Measurements from ENCODE around the gene TTLL10. TPM values are rescaled to one million over a fixed set of nuclear protein-coding genes. Genes with fewer than 3 reads are reported as not detected.
"Not testable (repeated sequence)": the region's sequence is repeated elsewhere in the genome, so short reads cannot be mapped to it uniquely, and the experiment has no call there.

Gene TTLL10
- total and polyA plus RNA-seq, 2 experiments from 2014 or later, result 0.45 TPM; not detected in 1

GRCh38 chr1:1153215-1153614 is 20.5 kb upstream of the TTLL10 start:
- not testable (repeated sequence) for H3K4me3 ChIP-seq; H3F3A ChIP-seq (replicated peaks; ENCODE audit: low read depth); H4K20me1 ChIP-seq (replicated peaks; ENCODE audit: insufficient read depth); H3K27ac Mint-ChIP-seq; H3K4me3 Mint-ChIP-seq; H3K9me2 ChIP-seq (ENCODE audit: insufficient read depth); DNase-seq (ENCODE audit: low spot score); H3K27ac ChIP-seq (ENCODE audit: low read depth); H3K4me1 ChIP-seq (ENCODE audit: insufficient read depth); H2AFZ ChIP-seq; ATAC-seq; H3K27me3 ChIP-seq (ENCODE audit: insufficient read depth); H3K4me1 Mint-ChIP-seq; H3K79me2 ChIP-seq (replicated peaks; ENCODE audit: insufficient read depth); H3K4me2 ChIP-seq; H3K36me3 ChIP-seq (ENCODE audit: insufficient read depth)
- Mint-ChIP-seq H3K9me3 (peaks cover 35% of the 10 kb centered on the region), H3K36me3 (ENCODE audit: low read depth) (peaks cover 23% of the 10 kb centered on the region), H3K27me3 (ENCODE audit: insufficient read depth, low read depth, poor library complexity) (peaks cover 18% of the 10 kb centered on the region)

- DNase-seq (ENCODE audit: low spot score), result no peak
- Mint-ChIP-seq H3K27ac (no peak overlapping the region), H3K27me3 (ENCODE audit: insufficient read depth, low read depth, poor library complexity) (peaks cover 20% of the 10 kb centered on the region), H3K4me1 (no peaks in the 10 kb centered on the region; the same call in 1 of the 3 replicates), H3K36me3 (ENCODE audit: low read depth) (peaks cover 23% of the 10 kb centered on the region), H3K4me3 (no peak overlapping the region), H3K9me3 (peaks cover 35% of the 10 kb centered on the region)
- 0 out of 2 replicates have a peak, but pooled peaks cover 8% of the 10 kb centered on the region for H3F3A ChIP-seq (replicated peaks; ENCODE audit: low read depth)
- H2AFZ ChIP-seq, result no peak overlapping the region
- ATAC-seq, result no peak
- H3K4me1 ChIP-seq (ENCODE audit: insufficient read depth), result no peaks in the 10 kb centered on the region; the same call in 1 of the 2 replicates
- H3K4me2 ChIP-seq, result no peak overlapping the region
- no peaks in the 10 kb centered on the region for H3K36me3 ChIP-seq (ENCODE audit: insufficient read depth)
- H3K27me3 ChIP-seq (ENCODE audit: insufficient read depth), result no peaks in the 10 kb centered on the region
- H3K4me3 ChIP-seq, result no peak overlapping the region
- H3K9me2 ChIP-seq (ENCODE audit: insufficient read depth), result no peaks in the 10 kb centered on the region
- H3K79me2 ChIP-seq (replicated peaks; ENCODE audit: insufficient read depth), result no peaks in the 10 kb centered on the region
- H4K20me1 ChIP-seq (replicated peaks; ENCODE audit: insufficient read depth), result no peaks in the 10 kb centered on the region
- H3K27ac ChIP-seq (ENCODE audit: low read depth), result no peak overlapping the region
- no peak for TF ChIP-seq EZH2phosphoT487 (IDR thresholded peaks at IDR 0.05; ENCODE audit: unreplicated experiment)
- TF ChIP-seq CREB1 (CRISPR knock-in tag; IDR thresholded peaks at IDR 0.05; ENCODE audit: low read depth), result no peak
- TF ChIP-seq POLR2AphosphoS5 (IDR thresholded peaks at IDR 0.05; ENCODE audit: low read depth), result no peak
- TF ChIP-seq NANOG (IDR thresholded peaks at IDR 0.05; ENCODE audit: borderline replicate concordance), result no peak
- no peak for TF ChIP-seq STAT1 (IDR thresholded peaks at IDR 0.05; ENCODE audit: unreplicated experiment)
- TF ChIP-seq ZNF114 (CRISPR knock-in tag; IDR thresholded peaks at IDR 0.05), result no peak
- TF ChIP-seq, protein P1, sequence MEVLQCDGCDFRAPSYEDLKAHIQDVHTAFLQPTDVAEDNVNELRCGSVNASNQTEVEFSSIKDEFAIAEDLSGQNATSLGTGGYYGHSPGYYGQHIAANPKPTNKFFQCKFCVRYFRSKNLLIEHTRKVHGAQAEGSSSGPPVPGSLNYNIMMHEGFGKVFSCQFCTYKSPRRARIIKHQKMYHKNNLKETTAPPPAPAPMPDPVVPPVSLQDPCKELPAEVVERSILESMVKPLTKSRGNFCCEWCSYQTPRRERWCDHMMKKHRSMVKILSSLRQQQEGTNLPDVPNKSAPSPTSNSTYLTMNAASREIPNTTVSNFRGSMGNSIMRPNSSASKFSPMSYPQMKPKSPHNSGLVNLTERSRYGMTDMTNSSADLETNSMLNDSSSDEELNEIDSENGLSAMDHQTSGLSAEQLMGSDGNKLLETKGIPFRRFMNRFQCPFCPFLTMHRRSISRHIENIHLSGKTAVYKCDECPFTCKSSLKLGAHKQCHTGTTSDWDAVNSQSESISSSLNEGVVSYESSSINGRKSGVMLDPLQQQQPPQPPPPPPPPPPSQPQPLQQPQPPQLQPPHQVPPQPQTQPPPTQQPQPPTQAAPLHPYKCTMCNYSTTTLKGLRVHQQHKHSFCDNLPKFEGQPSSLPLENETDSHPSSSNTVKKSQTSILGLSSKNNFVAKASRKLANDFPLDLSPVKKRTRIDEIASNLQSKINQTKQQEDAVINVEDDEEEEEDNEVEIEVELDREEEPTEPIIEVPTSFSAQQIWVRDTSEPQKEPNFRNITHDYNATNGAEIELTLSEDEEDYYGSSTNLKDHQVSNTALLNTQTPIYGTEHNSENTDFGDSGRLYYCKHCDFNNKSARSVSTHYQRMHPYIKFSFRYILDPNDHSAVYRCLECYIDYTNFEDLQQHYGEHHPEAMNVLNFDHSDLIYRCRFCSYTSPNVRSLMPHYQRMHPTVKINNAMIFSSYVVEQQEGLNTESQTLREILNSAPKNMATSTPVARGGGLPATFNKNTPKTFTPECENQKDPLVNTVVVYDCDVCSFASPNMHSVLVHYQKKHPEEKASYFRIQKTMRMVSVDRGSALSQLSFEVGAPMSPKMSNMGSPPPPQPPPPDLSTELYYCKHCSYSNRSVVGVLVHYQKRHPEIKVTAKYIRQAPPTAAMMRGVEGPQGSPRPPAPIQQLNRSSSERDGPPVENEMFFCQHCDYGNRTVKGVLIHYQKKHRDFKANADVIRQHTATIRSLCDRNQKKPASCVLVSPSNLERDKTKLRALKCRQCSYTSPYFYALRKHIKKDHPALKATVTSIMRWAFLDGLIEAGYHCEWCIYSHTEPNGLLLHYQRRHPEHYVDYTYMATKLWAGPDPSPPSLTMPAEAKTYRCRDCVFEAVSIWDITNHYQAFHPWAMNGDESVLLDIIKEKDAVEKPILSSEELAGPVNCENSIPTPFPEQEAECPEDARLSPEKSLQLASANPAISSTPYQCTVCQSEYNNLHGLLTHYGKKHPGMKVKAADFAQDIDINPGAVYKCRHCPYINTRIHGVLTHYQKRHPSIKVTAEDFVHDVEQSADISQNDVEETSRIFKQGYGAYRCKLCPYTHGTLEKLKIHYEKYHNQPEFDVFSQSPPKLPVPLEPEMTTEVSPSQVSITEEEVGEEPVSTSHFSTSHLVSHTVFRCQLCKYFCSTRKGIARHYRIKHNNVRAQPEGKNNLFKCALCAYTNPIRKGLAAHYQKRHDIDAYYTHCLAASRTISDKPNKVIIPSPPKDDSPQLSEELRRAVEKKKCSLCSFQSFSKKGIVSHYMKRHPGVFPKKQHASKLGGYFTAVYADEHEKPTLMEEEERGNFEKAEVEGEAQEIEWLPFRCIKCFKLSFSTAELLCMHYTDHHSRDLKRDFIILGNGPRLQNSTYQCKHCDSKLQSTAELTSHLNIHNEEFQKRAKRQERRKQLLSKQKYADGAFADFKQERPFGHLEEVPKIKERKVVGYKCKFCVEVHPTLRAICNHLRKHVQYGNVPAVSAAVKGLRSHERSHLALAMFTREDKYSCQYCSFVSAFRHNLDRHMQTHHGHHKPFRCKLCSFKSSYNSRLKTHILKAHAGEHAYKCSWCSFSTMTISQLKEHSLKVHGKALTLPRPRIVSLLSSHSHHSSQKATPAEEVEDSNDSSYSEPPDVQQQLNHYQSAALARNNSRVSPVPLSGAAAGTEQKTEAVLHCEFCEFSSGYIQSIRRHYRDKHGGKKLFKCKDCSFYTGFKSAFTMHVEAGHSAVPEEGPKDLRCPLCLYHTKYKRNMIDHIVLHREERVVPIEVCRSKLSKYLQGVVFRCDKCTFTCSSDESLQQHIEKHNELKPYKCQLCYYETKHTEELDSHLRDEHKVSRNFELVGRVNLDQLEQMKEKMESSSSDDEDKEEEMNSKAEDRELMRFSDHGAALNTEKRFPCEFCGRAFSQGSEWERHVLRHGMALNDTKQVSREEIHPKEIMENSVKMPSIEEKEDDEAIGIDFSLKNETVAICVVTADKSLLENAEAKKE (CRISPR knock-in tag; IDR thresholded peaks at IDR 0.05), result no peak
- no peak for TF ChIP-seq ZNF331 (CRISPR knock-in tag; IDR thresholded peaks at IDR 0.05; ENCODE audit: low read depth)
- TF ChIP-seq EZH2 (IDR thresholded peaks at IDR 0.05; ENCODE audit: low read depth, unreplicated experiment), result no peak
- TF ChIP-seq, protein P2, sequence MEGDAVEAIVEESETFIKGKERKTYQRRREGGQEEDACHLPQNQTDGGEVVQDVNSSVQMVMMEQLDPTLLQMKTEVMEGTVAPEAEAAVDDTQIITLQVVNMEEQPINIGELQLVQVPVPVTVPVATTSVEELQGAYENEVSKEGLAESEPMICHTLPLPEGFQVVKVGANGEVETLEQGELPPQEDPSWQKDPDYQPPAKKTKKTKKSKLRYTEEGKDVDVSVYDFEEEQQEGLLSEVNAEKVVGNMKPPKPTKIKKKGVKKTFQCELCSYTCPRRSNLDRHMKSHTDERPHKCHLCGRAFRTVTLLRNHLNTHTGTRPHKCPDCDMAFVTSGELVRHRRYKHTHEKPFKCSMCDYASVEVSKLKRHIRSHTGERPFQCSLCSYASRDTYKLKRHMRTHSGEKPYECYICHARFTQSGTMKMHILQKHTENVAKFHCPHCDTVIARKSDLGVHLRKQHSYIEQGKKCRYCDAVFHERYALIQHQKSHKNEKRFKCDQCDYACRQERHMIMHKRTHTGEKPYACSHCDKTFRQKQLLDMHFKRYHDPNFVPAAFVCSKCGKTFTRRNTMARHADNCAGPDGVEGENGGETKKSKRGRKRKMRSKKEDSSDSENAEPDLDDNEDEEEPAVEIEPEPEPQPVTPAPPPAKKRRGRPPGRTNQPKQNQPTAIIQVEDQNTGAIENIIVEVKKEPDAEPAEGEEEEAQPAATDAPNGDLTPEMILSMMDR (conservative IDR thresholded peaks at IDR 0.05; ENCODE audit: low read depth in 2 of 2), result no peak
- TF ChIP-seq, protein P3, sequence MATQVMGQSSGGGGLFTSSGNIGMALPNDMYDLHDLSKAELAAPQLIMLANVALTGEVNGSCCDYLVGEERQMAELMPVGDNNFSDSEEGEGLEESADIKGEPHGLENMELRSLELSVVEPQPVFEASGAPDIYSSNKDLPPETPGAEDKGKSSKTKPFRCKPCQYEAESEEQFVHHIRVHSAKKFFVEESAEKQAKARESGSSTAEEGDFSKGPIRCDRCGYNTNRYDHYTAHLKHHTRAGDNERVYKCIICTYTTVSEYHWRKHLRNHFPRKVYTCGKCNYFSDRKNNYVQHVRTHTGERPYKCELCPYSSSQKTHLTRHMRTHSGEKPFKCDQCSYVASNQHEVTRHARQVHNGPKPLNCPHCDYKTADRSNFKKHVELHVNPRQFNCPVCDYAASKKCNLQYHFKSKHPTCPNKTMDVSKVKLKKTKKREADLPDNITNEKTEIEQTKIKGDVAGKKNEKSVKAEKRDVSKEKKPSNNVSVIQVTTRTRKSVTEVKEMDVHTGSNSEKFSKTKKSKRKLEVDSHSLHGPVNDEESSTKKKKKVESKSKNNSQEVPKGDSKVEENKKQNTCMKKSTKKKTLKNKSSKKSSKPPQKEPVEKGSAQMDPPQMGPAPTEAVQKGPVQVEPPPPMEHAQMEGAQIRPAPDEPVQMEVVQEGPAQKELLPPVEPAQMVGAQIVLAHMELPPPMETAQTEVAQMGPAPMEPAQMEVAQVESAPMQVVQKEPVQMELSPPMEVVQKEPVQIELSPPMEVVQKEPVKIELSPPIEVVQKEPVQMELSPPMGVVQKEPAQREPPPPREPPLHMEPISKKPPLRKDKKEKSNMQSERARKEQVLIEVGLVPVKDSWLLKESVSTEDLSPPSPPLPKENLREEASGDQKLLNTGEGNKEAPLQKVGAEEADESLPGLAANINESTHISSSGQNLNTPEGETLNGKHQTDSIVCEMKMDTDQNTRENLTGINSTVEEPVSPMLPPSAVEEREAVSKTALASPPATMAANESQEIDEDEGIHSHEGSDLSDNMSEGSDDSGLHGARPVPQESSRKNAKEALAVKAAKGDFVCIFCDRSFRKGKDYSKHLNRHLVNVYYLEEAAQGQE (IDR thresholded peaks at IDR 0.05; ENCODE audit: unreplicated experiment), result no peak
- no peak for TF ChIP-seq JUNB (IDR thresholded peaks at IDR 0.05; ENCODE audit: unreplicated experiment)
Measured at GRCh38 chr1:1153874-1154273, 19.8 kb upstream of the TTLL10 start.

All from GM23338 (cell line).